Measurements from ENCODE around the gene RAMP1. TPM values are rescaled to one million over a fixed set of nuclear protein-coding genes. Genes with fewer than 3 reads are reported as not detected.

The RAMP1 gene
- total RNA-seq, 1 donor from 2014 or later: 11.8 TPM

DNA sequence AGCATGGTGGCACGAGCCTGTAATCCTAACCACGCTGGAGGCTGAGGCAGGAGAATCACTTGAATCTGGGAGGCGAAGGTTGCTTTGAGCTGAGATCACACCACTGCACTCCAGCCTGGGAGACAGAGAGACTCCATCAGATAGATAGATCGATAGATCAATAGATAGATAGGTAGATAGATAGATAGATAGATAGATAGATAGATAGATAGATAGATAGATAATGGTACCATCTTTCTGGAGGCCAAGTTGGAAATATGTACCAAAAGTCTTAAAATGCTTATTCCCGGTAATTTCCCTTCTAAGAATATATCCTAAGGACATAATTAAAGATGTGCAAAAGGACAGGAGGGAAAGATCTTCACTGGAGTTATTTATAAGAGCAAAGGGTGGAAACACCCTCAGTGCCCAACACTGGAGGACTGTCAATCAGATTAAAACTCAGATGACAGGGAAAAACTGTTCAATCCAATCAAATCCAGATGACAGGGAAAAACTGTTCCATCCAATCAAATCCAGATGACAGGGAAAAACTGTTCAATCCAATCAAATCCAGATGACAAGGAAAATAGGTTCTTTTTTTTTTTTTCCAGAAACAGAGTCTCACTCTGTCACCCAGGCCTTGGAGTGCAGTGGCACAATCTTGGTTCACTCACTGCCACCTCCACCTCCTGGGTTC, 58.4 kb downstream of the RAMP1 start:
- DNase-seq (ENCODE audit: low spot score): no peak

DNA sequence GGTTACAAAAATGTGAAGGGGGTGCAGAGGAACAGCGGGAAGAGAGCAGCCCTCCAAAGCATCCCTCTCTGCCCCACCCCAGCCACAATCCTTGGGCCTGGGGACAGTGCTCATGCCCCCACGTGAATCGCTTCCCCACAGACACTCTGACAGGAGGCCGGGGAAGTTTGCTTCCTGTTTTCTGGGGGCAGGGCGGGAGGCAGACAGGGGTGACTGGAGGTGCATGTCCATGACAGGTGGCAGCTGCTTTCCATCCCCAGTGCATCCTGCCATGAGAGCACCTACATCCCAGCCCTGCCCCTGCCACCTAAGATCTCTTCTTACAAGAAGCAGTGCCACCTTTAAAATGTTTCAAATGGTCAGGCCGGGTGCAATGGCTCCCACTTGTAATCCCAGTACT, 60.2 kb downstream of the RAMP1 start:
- DNase-seq (ENCODE audit: low spot score): no peak

DNA sequence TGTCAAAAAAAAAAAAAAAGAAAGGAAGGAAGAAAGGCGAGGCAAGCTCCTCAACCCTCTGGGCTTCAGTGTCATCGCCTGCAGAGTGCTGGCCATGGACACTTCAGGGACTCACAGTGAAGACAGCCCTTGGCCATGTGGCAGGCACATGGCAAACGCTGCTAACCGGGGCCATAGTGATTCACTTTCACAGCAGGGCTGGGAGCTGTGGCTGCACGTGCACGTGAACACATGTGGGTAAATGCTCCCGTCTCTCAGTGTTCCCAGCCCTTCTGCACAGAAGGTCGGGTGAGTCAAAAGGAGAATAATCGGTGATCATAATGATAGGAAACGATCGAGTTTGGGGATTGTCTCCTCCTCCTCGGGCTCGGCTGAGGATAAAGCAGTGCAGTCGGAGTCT, 61.2 kb downstream of the RAMP1 start:
- DNase-seq (ENCODE audit: low spot score): no peak

DNA sequence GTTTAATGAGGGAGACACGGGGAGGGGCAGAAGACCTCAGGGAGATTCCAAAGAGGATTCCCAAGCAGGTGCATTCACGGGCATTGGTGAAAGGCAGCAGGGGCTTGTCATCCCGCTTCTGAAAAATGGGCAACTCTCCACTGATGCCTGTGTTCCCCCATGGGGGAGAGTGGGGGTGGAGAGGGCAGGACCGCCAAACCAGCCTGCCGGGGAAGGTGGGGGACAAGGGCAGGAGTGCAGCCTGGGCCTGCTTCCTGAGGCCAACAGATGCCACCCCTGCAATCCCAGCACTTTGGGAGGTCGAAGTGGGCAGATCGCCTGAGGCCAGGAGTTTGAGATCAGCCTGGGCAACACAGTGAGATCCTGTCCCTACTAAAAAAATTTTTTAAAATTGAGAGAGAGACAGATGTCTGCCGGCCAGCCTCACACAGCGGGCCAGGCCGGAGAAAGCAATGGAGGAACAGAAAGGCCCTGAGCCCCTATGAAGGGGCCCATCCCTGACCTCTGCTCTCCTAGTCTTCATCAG, 62.6 kb downstream of the RAMP1 start:
- DNase-seq (ENCODE audit: low spot score): no peak

DNA sequence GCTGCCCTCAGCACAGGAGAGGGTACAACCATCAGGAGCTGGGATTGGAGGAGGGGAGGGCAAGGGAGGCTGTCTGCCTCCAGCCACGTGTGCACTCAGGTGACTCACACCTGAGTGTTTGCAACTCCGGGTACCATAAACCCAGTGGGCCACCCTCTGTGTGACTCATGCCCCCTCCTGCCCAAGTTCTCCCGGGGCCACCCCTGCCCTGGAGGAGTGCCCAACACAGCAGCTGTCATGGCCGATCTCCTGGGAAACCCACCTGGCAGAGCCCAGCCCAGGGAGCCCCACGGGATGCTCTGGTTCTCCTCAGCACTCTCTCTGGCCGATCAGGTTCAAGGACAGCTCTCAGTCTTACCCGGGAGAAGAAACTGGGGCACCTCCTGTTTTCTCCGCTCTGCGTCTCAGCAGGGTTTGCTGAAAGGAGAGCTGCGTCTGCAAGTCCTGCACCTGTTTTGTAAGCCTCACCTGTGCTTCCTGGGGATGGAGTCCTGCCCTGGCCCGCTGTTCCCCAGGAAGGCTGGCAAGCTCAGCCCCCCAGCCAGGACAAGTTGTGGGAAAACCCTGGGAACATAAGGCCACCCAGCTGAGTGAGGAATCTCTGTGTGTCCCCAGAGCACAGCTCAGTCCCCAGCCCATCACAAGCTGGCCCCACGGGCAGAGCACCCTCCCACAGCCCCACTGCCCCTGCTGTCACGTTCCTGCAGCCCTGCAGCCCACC, 63.4 kb downstream of the RAMP1 start:
- no peak for DNase-seq (ENCODE audit: low spot score)

DNA sequence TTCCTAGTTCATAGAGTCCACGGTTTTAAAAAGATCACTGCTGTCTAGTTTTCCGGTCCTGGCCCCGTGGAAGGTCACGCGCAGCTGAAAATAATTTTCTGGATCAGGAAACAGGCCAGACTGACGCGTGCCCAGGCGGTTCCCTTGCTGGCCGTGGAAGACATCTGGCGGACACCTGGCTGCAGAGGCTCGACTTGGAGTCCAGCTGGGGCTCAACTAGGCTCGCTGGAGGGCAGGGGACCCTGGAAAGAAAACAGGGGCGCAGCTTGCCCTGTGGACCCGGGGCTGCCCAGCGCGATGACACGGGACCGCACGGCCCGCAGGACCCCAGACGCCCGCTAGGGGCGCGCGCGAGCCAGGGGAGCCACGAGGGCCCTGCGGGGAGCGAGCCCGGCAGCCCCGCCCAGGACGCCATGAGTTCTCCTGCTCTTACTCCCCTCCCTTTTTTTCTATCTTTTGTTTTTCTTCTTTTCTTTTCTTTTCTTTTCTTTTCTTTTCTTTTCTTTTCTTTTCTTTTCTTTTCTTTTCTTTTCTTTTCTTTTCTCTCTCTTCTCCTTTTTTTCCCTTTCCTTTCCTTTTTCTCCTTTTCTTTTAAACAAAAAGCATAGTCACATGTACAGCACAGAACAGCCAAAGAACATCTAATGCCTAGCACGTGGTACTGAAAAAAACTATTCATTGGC, 64.2 kb downstream of the RAMP1 start:
- peak; percentile 72 for DNase-seq (ENCODE audit: low spot score)

DNA sequence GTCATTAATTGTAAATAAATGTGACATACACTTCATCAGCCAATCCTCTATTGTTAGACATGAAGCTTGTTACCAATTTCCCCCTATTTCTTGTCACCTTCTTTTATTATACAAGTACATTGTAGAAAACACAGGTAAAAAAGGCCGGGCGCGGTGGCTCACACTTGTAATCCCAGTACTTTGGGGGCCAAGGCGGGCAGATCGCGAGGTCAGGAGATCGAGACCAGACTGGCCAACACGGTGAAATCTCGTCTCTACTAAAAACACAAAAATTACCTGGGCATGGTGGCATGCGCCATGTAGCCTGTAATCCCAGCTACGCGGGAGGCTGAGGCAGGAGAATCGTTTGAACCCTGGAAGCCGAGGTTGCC, 64.7 kb downstream of the RAMP1 start:
- DNase-seq (ENCODE audit: low spot score): no peak

DNA sequence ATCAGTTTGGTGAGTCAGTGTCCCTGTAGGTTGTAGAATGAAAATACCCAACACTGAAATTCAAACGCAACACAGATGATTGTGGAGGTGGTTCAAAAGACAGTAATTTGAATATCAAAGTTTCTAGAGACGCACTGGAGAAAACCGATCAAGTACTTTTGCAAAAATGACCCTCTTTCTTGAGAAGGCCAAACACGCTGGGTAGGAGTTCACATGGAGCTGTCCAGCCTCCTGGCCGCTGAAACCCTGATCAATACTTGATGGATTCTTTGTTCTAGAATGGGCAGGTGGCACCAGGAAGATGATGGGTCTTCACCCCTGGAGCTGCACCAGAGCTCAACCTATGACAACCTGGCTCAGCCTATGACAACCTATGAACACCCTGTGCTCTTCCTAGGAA, 67.7 kb downstream of the RAMP1 start:
- no peak for DNase-seq (ENCODE audit: low spot score)

DNA sequence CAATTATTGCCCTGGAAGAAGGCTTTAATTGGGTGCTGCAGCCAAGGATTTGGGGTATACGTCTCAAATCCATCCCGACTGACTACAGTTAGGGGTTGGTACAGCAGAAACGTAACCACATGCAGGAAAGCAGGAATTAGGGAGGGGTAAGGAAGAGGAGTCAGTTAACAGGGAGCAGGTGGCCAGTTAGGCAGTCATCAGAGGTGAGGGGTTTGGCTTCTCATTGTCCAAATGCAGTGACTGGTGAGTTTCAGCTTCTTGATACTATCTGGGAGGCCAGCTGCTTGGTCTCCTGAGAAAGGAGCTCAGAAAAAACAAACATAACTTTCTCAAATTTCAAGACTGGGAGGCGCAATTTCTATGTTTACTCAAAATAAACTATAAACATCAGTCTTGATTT, 68.6 kb downstream of the RAMP1 start:
- DNase-seq (ENCODE audit: low spot score): no peak

DNA sequence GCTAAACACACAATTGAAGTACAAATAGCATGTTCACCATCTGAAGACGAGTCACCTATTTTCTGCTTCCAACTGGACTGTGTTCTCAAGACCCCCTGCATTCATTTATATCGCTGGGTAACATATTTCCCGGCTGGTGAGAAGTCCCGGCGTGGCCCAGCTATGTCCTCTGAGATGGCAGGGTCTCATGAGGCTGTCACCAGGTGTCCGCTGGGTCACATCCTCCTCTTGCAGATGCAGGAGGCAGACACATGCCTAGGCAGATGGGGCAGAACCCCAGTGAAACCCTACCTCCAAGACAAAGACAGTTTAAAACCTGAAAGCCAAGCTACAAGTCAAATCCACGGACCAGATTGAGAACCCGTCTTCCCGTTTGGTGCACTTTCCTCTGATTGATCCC, 70.6 kb downstream of the RAMP1 start:
- no peak for DNase-seq (ENCODE audit: low spot score)

DNA sequence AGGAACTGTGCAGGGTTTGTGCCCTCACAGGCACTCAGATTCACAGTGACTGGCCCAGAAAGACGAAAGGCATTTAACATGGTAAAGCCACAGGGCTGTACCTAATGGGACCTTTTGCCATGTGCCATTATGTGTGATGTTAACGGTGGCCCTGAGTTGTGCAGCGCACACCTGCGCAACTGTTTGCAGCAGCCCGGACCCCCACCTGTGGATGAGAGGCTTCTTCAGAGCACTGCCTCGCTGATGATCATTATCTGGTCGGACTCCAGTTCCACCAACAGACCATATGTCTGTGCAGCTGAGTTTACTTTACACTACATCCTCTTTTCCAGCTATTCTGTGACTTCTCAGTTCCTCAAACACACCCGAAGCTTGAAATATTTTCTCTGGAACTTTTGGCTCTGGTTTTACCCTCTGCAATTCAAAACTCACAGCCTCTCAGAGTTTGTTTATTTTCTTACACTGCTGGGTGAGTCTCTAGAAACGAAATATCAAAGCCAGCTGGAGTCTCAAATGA, 71.8 kb downstream of the RAMP1 start:
- peak; percentile 77 for DNase-seq (ENCODE audit: low spot score)

DNA sequence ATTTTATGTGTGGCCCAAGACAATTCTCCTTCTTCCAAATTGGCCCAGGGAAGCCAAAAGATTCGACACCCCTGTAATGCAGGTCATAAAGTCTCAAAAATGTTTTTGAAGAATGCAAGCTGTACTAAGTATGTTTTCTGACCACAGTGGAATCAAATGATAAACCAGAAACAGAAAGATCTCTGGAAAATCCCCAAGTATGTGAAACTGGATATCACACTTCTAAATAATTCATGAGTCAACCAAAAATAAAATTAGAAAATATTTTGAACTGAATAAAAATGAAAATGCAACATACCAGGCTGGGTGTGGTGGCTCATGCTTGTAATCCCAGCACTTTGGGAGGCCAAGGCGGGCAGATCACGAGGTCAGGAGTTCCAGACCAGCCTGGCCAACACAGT, 73.3 kb downstream of the RAMP1 start:
- DNase-seq (ENCODE audit: low spot score): peak; percentile 88

DNA sequence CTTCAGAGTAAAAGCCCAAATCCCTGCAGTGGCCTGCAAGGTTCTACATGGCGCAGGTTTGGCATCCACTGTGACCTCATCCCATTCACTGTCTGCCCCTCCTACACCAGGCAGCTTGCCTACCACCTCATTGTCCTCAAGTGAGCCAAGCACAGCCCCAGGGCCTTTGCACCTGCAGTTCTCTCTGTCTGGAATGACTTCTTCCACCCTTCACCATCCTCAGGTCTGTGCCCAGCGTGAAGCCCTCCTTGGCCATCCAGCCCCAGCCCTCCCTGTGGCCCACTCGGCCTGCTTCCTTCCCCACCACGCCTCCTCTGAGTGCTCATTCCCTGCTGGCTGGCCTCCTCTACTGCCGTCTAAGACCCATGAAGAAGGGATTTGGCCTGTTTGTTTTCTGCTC, 74.8 kb downstream of the RAMP1 start:
- DNase-seq (ENCODE audit: low spot score): no peak

DNA sequence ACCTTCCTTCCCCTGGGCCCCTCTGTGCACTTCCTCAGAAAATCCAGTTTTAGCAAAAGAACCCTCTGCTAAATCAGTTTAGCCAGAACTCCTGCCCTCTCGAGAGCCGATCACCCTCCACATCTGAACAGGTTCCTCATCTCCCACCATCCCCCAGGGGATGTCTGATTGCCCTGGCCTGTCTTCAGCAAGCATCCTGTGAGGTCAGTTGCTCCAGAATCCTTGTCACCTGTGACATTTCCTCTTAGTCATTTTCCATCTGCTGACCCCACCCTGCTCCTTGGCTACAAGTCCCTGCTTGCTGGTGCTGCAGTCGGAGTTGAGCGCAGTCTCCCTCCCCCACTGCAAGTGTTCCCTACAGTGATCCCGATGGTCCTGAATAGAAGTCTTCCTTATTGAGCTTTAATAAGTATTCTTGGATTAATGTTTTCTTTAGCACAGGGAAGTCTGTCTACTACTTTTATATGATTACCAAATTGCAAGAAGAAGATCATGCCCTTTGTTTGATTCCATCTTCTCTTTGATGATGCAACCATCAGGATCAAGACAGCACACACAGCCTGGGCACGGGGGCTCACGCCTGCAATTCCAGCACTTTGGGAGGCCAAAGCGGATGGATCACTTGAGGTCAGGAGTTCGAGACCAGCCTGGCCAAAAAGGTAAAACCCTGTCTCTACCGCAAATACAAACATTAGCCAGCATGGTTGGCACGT, 76.5 kb downstream of the RAMP1 start:
- DNase-seq (ENCODE audit: low spot score): no peak

DNA sequence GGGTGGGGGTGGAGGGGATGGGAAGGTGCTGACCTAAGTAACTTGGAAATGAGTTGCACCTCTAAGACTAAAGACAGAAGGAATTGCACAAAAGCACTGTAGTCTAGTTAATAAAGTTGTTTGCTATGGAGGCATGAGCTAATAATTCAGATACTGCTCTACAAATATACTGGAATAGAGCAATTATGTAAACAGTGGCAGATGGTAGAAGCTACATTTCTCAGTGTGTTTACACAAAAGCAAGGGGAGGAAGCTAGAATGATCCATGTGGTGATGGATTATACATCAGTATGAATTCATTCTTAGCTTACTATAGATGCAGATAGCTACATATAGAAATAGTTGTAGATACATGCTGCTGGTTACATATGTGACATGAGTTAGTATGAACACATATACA, 79.8 kb downstream of the RAMP1 start:
- no peak for DNase-seq (ENCODE audit: low spot score)

DNA sequence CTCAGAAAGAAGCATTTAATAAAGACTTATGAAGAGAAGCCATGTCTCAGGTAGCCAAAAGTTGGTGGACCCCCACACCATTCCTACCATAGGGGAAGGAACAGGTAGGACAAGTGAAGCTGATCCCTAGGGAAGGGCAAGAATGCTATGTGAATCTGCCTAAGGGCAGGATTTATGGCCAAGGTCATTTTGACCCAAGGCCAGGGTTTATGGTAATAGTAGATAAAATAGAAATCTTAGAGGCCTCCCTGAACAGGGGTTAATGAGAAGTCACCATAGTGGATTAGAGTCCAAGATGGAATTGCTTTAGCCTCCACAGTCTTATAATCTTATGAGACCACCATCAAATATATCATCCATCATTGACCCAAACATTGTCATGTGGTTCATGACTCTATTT, 81.4 kb downstream of the RAMP1 start:
- DNase-seq (ENCODE audit: low spot score): no peak

DNA sequence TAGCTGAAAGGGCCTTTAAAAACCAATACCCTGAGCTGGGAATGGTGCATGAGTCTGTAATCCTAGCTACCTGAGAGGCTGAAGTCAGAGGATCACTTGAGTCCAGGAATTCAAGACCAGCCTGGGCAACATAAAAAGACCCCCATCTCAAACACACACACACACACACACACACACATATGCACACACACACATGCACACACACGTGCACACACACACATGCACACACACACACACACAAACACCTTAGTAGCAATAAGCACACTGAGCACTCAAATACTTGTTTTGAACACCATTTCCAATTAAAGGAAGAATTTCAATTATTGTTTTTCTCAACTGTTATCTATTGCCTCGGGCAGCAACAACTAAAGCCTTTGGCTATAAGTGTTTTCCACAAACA, 81.8 kb downstream of the RAMP1 start:
- DNase-seq (ENCODE audit: low spot score): no peak

DNA sequence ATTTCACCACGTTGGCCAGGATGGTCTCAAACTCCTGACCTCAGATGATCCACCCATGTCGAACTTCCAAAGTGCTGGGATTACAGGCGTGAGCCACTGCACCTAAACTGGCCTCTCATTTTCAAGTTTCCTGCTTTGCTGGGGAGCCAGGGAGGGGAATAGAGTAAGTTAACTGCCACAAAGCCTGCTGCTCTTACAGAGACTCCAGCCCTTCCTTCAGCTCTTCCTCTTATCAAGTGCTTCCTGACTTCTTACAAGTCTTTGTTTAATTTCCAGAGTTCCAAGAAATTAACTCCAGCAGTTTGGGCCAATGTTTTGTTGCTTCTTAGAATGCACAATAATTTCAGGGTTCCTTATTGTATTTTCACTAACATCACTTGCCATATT, 83.1 kb downstream of the RAMP1 start:
- no peak for DNase-seq (ENCODE audit: low spot score)

DNA sequence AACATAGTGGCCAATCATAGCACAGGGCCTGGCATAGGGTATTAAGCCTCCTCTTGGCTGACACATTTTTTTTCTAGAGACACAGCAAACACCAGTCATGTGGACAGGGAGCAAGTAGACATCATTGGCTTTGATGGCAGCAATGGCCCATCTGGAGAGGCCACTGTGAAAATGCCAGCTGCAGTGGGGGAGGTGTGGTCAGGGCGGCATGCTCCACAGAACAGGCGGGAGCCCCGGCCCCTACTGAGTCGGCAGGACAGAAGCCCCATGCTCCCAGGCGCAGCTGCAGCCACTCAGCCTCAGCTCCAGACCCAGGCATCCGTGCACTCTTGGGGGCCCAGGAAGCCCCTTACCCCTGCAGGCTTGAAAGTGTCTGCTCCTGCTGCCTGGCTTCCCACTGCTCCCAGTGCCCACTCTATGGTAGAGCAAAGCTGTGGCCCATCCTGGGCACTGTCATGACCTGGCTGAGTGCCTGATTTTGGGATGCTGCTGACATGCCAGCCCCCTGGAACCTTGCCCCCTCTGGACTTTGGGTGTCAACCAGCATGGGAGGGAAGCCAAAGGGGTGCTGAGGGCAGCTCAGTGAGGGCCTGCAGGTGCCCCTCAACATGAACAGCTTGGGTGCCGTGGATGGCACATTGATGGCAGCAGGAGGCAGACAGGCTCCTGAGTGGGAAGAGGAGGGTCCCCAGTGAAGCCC, 84.1 kb downstream of the RAMP1 start:
- no peak for DNase-seq (ENCODE audit: low spot score)

DNA sequence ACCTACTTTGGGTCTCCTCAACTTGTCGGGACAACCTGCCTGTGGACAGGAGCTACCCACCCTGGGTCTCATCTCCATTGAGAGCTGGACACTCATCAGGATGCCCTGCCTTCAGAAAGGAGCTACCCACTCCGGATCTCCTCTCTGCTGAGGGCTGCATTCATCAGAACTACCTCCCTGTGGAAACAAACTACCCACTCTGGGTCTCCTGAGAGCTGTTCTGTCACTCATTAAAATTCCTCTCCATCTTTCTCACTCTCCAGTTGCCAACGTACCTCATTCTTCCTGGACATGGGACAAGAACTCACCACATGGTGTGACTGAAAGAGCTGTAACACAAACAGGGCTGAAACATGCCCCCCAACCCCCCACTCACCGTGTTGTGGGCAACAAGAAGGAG, 84.9 kb downstream of the RAMP1 start:
- DNase-seq (ENCODE audit: low spot score): no peak

DNA sequence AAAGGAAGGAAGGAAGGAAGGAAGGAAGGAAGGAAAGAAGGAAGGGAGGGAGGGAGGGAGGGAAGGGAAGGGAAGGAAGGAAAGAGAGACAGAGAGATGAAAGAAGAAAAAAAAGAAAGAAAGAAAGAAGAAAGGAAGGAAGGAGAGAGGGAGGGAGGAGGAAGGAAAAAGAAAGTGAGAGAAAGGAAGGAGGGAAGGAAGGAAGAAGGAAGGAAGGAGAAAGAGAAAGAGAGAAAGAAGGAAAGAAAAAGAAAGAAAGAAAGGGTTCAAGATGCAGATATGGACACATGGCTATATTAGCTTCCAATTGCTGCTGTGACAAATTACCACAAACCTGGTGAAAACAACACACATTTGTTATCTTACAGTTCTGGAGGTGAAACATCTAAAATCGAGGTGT, 87.0 kb downstream of the RAMP1 start:
- DNase-seq (ENCODE audit: low spot score): no peak

All from umbilical cord (tissue), 2 donors.